NCI-H128 (cell line): Measurements from ENCODE around the gene NDUFA3.

Experiments used
- DNase-seq: peaks from one replicate; lab custom pipeline; 2025; ENCODE audit not compliant: unreplicated experiment; lab: John Stamatoyannopoulos, UW

NDUFA3 gene

DNA sequence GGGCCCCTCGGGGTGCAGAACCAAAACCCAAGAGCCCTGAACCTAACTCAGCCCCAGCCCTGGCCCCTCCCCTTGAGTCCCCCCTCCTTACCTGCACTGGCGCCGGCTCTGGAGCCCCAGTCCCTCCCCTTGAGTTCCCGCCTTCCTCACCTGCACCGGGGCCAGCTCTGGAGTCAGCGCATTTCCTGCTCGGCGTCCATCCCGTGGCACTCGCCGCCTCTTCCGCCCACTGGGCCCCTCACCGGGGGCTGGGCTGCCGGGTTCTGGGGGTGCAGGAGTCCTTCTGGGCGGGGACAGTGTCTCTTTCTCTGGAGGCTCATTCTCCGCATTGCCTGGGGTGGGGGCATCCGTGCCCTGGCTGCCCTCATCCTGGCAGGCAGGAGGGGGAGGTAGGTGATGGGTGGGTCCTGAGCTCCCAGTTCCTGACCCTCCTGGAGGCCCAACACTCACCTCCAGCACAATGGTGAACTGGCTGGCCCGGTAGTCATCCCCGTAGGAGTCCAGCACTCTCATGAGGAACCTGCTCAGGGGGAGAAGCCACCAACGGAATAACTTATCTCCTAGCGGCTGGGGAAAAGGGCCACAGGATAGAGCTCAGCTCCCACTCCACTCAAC, 5.3 kb downstream of the NDUFA3 start:
- DNase-seq, result no peak

DNA sequence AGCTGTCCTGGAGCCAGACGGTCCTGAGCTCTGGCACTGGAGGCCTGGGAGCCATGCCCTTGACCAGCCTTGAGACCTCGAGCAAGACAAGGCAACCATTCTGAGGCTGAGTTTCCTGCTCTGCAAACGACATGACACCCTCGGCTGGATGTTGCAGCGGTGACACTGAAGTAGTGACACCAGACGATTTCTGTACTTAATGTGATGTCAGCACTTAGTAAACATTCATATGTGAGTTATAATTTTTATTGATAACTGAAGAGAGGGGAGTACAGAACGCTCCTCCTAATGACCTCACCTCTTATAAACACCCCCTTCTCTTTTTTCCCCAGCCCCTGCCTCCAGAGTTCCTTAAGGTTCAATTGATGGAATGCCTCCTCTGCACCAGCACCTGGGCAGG, 5.8 kb downstream of the NDUFA3 start:
- DNase-seq, result no peak

DNA sequence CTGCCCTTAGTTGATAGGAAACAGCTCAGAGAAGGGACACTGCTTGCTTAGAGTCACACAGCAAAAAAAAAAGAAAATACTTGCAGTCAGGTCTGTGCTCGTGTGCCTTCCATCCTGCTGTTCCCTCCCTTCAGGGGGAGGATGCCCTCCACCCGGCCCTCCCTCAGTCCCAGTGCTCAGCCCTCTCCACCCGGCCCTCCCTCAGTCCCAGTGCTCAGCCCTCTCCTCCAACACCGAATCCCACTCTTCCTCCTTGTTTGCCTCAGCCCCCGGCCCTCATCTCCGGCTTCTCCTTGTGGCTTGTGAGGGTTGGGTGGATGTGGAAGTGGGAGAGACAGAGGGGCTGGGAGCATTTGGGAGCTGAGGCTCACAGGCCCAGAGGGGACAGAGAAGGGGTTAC, 7.0 kb downstream of the NDUFA3 start:
- DNase-seq, result no peak

DNA sequence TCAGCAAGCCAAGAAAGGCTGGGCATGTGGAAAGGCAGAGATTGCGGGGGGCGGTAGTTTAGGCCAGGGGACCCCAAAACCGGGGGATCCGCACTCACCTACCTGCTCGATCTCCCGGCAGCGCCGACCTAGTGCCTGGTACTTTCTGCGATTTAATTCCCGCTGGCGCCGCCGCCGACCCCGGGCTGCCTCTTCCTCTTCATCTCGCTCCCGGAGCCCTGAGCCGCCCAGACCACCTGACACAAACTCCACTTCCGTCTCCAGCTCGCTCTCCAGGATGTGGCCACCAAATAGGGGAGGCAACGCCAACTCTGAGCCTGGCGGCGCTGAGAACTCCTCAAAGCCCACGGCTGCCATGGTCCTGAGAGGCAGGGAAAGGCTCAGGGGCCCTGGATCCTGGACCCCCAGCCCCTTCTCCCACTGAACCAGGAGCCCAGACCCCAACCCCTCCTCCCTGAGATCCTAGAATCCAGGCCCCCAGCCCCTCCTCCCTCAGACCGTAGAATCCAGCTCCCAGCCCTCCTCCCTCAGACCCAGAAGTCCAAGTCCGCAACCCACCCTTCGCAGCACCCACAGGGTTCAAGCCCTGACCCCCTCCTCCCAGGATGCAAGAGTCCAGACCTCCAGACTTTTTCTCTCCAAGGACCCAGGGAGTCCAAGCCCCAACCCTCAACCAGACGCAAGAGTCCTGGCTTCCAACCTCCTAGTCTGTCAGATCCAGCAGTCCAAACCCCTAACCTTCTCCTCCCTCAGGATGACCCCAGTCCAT, 11.9 kb downstream of the NDUFA3 start:
- DNase-seq, result no peak

DNA sequence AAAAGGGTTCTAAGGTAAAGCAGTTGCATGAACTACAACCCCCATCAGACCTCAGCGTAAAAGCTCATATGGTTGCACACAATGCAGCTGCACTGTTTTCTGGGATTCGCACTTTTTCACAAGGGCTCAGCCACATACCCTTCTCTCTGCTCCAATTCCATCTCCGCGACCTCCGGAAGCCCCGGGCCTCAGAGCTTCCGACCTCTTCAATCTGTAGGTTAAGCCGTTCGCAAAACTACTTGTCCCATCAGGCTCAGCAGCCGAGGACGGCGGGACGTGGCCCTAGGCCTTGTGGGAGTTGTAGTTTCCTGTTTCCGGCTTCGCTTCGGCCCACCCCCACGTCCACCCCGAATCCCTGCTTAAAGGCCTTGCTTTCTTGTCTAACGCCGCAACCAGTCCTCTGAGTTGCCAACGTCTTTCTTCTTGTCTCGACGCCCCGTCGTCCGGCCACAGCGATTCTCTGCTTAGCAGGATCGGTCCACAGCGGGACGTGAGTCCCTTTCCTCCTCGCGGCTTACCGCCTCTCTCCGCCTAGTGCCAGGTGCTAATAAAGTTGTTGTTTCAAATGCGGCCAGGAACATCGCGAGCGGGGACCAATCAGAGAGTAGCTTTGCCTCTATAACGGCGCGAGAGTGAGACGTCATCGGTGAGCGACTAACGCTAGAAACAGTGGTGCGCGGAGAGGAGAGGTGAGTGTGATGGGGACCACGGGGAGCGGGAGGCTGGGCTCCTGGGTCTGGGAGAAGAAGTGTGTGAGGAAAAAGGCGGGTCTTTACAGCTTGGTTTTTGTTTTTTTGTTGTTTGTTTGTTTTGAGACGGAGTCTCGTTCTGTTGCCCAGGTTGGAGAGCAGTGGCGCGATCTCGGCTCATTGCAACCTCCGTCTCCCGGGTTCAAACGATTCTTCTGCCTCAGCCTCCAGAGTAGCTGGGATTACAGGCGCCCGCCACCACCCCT, 12.7 kb downstream of the NDUFA3 start, which contains the start of the genes PRPF31 and TFPT:
Gene PRPF31 (plus strand): TSS at position 646 of the 955 bp plus-strand sequence. CDS start 2,525 bp downstream, outside the sequence.
Gene TFPT (minus strand): TSS at position 549 of the 955 bp plus-strand sequence. CDS start 388 bp downstream, at position 161.
- peak; percentile 94 for DNase-seq

DNA sequence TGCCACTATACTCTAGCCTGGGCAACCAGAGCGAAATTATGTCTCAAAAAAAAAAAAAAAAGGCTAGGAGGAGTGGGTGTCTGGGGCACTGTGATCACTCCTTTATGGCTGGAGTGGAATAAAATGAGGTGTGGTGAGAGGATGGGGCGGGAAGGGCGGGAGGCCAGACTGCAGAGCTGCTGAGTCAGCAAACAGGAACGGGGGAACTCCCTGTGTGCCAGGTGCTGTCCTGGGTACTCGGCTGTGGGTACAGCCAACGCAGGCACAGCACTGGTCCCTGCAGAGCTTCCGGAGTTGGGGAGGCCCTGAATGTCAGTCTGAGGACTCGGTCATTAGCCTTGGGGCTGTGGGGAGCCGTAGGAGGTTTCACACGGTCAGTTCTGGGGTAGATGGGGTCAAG, 18.6 kb downstream of the NDUFA3 start:
- no peak for DNase-seq

DNA sequence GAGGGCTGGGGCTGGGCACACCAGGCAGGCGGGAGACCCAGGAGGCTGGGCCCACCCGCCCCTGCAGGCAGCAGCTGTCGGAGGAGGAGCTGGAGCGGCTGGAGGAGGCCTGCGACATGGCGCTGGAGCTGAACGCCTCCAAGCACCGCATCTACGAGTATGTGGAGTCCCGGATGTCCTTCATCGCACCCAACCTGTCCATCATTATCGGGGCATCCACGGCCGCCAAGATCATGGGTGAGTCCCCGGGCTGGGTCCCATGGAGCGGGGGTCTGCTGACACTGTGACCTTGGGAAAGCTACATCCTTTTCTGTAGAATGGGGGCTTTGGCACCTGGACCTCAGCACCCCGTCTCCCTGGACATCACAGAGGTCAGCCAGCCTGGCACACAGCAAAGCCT, 21.0 kb downstream of the NDUFA3 start:
- DNase-seq, result no peak

DNA sequence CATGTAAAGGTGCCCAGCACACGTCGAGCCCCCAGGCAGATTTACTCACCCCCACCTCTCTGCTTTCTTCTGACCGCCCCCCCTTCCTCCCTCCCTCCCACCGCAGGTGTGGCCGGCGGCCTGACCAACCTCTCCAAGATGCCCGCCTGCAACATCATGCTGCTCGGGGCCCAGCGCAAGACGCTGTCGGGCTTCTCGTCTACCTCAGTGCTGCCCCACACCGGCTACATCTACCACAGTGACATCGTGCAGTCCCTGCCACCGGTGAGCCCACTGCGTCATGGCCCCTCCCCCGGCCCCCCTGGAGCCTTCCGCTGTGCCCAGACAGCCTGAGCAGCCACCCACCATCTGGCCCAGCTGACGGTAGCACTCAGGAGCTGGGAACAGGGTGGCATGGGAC, 21.7 kb downstream of the NDUFA3 start:
- DNase-seq, result no peak

DNA sequence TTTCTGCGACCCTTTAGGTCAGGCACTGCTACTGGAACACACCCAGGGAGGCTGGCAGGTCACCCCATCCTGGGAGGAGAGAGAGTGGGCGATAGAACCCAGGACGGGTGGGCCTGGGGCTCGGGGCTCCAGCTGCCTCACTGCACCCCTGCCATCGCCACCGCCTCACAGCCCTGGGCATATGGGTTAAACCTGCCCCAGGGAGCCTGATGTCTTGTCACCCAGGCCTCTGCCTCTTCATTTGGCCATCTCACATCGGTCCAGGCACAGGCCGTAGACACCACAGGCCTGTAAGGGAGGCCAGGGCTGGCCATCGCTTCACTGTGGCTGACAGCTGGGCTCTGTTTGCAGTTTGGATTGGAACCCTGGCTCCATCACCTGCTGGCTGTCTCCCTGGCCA, 23.1 kb downstream of the NDUFA3 start:
- no peak for DNase-seq

DNA sequence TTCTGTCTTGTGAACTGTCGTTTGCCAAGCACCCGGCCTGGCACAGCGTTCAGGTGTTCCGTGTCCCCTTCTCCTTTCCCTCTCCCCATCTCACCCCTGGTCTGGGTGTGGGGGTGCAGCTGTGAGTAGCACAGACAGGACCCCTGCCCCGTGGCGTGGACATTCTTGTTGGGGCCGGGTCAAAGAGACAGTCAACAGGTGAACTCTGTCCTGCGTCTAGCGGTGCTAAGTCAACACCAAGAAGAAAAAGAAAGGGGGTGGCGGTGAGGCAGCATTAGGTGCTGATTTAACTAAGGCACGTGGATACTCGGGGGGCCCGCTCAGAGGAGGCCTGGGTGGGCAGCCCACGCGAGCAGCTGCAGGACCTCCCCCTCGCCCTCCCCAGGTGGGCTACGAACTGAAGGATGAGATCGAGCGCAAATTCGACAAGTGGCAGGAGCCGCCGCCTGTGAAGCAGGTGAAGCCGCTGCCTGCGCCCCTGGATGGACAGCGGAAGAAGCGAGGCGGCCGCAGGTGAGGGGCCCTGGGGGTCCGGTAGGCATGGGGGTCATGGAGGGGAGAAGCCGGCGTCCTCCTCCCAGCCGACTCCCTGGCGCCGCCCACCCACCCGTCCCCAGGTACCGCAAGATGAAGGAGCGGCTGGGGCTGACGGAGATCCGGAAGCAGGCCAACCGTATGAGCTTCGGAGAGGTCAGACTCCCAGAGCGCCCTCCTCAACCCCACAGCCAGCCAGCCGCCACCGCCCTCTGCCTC, 25.2 kb downstream of the NDUFA3 start:
- no peak for DNase-seq

DNA sequence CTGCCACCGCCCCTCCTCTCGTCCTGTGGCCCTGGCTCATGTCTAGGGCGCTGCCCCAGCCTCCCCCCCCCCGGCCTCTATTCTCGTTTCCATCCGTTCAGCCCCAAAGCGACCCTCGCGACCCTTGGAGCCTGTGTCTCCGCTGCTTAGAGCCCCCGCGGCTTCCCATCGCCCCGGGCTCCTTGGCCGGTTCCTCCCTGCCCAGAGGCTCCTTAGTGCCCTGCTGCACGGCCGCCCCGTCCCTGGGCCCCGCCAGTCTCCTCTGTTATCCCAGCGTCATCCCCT, 25.7 kb downstream of the NDUFA3 start:
- no peak for DNase-seq

DNA sequence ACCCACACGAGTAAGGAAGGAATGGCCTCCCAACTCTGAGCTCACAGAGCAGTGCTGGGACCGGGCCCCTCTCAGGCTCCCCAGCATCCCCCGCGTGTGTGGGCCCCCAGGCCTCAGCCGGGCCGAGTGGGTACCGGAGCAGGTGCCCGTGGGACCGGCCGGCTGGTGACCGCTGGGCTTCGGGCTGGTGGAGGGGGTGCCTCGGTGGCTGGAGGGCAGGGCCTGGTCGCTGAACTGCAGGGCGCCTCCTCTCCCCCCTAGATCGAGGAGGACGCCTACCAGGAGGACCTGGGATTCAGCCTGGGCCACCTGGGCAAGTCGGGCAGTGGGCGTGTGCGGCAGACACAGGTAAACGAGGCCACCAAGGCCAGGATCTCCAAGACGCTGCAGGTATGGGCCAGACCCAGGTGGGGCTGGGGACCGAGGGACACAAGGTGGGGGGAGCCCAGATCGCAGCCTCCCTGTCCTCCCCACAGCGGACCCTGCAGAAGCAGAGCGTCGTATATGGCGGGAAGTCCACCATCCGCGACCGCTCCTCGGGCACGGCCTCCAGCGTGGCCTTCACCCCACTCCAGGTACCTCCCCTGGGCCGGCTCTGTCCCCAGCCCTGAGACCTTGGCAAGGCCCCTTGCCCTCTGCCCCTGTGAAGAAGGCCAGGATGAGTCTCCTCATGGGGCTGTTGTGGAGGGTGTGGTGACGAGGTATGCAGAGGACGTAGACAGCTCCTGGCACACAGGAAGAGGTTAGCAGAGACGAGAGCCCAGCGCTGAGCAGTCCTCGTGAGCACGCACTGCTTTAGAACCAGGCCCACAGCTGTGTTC, 26.4 kb downstream of the NDUFA3 start:
- no peak for DNase-seq

DNA sequence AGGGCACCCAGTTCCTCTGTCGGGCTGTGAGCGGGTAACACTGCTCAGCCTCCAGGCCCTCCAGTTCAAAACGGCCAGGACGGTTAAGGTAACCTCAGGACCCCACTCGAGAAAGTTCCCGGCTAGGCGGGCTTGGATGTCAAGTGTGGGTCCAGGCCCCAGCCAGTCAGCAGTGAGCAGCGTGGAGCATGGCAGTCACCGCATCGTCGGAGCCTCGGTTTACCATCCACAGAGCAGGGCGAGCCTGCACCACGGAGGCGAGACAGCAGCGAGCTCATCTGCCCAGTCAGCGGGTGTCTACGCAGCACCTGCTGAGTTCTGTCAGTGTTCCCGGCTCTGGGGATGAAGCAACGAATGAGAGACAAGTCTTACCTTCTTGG, 27.0 kb downstream of the NDUFA3 start:
- no peak for DNase-seq

DNA sequence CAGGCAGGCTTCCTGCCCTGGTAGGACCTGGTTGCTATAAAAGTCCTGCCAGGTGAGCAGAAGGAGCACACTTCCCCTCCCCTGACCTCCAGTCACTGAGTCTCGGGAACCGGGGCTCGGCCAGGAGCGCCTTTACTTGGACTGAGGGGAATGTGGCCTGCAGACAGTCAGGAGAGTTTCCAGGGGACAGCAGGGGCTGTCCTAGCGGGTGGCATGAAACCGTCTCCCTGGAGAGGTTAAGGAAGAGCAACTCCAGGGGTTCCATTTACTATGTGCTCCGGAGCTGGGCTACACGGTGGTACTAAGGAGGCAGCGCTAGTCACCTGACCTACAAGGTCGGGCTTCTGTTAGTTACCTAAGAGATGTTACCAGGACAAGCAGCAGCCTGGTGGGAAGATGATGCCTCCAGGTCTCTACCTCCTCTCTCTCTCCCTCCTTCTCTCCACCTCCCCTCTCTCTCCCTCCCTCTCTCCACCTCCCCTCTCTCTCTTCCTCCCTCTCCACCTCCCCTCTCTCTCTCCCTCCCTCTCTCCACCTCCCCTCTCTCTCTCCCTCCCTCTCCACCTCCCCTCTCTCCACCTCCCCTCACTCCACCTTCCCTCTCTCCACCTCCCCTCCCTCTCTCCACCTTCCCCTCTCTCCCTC, 30.8 kb downstream of the NDUFA3 start:
- DNase-seq, result no peak

DNA sequence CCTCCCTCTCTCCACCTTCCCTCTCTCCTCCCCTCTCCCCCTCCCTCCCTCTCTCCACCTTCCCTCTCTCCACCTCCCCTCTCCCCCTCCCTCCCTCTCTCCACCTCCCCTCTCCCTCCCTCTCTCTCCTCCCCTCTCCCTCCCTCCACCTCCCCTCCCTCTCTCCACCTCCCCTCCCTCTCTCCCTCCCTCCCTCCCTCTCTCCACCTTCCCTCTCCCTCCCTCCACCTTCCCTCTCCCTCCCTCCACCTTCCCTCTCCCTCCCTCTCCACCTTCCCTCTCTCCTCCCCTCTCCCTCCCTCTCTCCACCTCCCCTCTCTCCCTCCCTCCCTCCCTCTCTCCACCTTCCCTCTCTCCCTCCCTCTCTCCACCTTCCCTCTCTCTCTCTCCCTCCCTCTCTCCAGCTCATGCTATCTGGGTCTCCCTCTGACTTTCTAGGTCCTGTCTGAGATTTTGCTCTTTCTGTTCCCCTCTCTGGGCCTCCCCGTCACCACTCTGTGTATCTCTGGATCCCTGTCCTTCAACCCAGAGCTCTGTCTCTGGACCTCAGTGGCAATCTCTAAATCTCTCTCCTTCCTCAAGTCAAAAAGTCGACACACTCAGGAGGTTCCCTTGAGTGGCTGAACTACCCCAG, 31.4 kb downstream of the NDUFA3 start:
- DNase-seq, result no peak

DNA sequence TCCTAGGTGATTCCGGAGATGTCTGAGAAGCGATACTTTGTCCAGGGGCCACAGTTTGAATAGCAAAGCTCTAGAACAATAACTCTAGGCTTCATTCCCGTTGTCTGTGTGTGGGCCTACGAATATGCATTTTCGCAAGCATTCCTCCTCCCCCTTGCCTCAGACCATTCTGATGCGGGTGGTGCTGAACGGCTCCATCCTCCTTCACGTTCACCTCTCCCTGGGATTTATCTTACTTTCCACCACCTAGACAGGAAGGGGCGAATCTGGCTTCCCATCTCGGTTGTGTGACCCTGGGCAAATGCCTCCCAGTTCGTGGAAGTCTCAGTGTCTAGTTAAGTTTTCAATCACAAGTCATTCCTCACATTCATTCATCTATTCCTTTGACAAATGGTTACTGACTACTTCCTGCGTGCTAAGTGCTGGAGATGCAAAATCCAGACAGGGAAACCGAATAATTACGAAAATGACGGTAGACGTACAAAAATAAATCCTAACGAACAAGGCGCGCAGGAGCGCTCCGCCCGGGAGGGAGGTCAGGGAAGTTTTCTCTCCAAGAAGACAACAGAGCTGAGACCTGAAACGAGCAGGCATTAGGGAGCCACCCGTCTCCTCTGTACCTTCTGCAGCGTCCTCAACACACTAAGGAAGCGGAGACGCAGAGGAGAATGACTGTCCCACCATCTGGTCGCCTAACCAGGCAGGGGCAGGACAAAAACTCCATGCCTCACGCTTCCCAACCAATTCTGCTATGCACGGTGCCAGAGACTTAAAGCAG, 33.6 kb downstream of the NDUFA3 start:
- DNase-seq, result no peak

DNA sequence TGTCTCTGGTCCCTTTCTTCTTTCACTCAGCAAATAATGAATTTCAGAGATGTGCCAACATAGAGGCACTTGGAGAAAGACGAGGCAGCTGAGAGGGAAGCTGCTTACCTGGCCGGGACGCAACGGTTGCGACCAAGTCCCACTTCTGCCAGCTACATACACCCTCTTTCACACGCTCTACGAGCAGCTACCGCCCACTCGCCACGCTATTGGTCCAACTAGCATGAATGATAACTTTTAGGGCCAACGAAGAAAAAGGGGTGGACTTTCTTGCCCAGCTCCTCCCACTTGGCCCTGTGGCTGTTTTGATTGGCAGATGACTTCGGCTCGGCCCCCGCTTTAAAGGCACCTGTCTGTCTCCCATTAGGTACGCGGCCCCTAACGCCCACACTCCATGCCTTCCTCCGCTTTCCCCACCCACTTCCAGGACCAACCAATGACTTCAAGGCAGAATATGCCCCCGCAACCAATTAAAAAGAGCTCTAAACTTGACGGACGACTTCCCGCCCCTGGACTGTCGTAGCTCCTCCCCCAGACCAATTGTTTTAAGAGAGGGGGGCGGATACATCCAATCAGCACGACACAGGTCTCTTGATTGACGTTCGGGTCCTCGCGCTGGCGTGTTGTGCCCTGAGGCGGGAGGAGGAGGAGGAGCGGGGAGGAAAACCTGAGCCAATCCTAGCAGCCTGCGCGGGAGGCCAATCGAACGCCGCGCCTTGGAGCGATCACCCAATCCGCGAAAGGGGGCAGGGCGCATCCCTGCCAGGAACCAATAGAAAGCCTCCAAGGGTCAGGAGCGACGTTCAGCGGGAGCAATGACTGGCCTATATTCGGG, 34.4 kb downstream of the NDUFA3 start:
- DNase-seq, result peak; percentile 100
